CD4-positive, alpha-beta T cell treated with Interleukin-17A for 1 hour (primary cell): ENCODE results near the gene FMN1.

Source experiments
- DNase-seq: peaks from one replicate; pipeline ENCODE4 v3.0.0-alpha.2; 2020

The FMN1 gene

DNA sequence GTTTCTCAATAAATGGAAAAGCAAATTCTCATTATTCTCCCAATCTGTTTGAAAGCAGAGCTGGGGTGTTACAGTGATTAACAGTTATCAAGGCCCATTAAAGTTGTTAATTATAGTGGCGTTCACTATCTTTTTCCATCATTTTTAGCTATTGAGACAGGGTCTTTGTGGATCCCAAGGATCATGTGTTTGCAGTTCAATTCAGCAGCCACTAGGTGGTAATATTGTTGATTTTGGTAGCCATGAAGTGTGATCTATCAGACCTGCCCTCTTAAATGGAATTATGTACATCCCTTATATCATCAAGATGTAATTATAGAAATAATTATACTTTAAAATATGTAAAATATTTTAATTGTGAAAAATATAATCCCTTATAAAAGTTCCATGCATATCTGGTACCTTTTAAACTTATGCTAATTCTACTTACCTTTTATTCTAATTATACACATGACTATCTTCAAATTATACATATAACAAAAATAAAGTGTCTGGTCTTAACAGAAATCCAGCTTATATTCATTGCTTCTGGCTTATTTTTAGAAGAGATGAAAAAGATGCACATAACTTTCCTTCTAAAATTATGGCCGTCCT lies 350.3 kb downstream of the FMN1 start:
- DNase-seq = no peak

GRCh38 chr15:32843219-32843815 lies 351.2 kb downstream of the FMN1 start:
- no peak for DNase-seq

- no peak for DNase-seq
These were observed 352.4 kb downstream of the FMN1 start for GRCh38 chr15:32842081-32842480.

GRCh38 chr15:32840507-32841245 lies 353.8 kb downstream of the FMN1 start:
- DNase-seq = no peak

GRCh38 chr15:32838820-32839219 lies 355.7 kb downstream of the FMN1 start:
- DNase-seq = no peak

GRCh38 chr15:32838338-32838737 lies 356.2 kb downstream of the FMN1 start:
- no peak for DNase-seq

DNA sequence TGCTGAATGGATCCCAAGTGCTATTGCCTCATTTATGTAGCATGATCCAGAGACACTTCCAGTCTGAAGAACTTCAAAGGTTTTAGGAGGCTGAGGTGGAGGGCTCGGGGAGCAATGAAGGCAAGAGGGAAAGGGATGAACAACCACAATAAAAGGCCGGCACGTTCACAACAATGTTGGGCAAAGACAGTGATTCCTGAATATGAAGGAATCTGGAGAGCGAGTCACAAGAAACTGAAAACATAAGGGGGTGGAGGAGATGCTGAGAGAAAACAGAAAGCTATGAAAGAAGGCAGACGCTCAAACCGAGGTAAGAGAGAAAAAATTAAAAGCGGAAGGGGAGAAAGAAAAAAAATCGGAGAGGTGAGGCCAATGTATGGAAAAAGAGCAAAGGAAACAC lies 356.6 kb downstream of the FMN1 start:
- no peak for DNase-seq

- no peak for DNase-seq
These were observed 360.4 kb downstream of the FMN1 start for GRCh38 chr15:32834156-32834555.

GRCh38 chr15:32833379-32833821 lies 361.1 kb downstream of the FMN1 start:
- DNase-seq = no peak

DNA sequence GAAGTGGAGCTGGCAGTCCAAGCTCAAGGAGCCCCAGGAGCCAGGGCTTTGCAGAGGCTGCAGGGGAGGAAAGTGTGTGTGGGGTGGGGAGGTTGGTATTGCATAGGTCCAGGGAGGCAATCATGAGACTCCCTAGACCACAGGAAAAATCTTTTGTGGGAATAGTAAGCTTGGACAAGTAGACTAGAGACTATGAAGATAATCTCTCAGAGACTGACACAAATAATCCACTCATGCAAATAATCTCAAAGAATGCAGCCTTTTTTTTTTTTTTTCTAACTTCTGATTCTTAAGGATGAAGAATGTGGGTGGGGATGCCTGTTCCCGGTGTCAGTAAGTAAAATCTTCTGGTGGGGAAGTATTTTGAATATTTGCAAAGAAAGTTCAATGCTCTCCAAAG lies 363.0 kb downstream of the FMN1 start:
- DNase-seq = no peak

- DNase-seq = no peak
These were observed 364.3 kb downstream of the FMN1 start for GRCh38 chr15:32830241-32830640.

DNA sequence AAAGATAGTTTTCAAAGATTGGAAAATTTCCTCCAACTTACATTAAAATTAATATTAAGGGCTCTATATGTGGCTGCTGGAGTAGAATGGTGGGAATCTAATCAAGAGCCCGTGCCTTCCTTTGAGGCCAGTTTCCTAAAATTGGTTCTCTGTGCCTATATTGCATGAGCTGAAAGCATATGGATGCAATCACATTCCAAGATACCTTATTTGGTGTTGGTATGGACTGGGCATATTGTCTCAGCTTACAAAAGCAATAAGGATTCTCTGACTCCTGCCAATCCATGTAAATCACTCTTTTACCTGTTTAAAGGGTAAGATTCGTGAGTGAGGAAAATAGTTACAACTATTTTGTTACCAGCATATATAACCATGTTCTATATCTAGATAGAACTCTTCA lies 365.1 kb downstream of the FMN1 start:
- DNase-seq = no peak

DNA sequence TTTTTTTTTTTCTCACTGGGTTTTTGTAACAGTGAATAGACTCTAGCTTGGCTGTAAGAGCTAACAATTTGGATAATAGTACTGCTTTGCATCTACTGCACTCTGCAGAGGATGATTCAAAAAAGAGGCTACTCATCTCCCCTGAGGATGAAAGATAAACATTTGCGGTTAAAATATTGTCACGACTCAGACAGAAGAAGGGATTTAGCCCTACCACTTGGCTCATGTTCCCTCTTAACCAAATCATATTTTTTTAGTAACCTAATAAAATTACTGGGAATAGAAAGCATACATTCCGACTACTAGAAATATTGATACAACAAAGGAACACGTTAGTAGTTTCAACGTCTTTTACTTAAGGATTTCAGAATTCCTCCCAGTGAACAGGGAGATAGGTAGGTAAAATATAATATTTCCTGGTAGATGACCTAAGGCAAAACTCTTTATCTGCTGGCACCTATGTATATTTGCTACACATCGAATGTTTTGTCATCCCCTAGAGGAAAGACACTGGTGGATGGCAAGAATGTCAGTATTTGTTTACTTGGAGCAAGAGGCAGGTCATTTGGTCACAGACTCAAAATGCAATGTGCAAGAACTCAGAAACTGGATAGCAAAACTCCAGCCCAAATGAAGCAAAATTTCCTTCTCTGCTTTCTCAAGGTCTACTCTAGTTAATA lies 365.9 kb downstream of the FMN1 start:
- no peak for DNase-seq

DNA sequence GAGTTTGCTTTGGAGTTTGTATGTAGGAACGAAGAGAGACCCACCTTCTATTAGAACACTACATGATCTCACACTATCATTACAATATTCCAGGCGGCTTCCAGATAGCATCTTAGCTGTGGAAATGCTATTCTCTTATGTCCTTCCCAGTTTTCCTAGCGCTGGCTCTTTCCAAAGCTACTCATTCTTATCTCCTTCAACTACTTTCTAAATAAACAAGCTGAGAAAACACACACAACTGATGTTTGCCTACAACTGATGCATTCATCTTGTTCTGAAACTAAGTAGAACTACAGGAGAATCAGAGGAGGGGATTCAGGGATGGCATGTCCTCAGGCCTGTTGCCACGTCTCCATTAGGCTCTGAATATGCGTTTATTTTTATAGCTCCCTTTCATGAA lies 367.8 kb downstream of the FMN1 start:
- DNase-seq = no peak

GRCh38 chr15:32825219-32825618 lies 369.3 kb downstream of the FMN1 start:
- no peak for DNase-seq

- no peak for DNase-seq
These were observed 369.7 kb downstream of the FMN1 start for GRCh38 chr15:32824777-32825176.

DNA sequence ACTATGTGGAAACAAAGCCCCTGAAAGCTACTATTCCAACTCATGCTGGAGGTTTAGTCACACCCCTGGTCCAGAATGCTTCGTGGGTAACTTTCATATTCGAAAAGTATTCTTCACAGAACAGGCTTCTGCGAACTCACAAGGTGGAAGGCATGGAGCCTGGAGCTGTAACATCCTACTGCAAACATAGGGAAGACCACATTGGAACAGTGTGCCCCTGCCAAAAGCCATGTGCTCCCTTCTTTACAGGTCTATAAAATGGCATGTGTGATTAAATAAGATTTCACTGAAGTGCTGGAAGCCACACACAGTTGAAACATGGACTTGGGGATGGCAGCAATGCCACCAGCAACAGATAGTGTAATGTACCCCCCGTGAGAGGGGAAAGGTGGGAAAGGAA lies 370.8 kb downstream of the FMN1 start:
- no peak for DNase-seq

- DNase-seq = no peak
These were observed 371.8 kb downstream of the FMN1 start for GRCh38 chr15:32822739-32823138.

DNA sequence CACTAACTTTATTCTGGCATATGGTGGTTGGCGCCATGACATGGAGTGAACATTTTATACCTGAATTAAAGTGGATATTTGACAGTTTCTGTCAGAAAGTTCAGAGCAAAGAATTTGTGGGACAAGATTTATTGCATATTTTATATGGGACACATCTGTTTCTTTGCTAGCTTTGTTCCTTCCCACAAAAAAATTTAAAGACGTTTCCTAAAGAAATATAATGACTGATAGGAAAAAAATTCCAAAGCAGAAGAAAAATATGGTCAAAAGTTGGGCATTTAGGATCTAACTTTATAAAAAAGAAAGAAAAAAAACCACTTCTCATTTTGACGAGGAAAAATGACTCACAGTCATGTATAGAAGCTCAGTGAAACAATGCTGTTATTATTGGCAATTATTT lies 375.1 kb downstream of the FMN1 start:
- DNase-seq = no peak

DNA sequence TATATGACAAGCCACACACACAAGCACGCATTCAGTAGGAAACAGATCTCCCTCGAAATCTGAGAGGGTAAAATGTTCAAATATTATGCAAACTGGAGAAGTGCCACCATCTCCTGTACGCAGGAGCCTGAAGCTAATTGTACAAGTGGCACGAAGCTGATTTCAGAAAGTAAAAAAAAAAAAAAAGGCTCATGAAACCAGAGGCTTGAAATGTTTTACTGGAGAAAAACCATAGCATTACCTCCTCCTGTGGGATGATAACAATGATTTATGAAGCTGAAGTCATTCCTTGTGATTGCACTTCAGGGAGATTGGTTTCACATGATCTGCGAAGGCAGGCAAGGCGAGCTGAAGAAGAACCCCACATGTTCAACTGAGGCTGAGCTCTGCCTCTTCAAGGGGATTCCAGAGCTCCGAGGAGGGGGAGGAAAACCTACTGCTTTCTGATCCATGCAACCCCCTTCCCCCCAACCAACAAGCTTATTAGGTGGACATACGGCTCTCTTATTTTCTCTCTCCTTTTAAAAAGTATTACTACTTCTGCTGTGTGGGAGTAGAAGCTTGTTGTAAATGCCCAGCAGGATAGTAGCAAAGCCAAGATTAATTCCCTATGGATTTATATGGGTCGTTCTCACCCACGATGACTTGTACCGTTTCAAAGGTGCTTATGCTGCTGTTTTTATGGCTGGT lies 375.6 kb downstream of the FMN1 start:
- DNase-seq = no peak

- DNase-seq = no peak
These were observed 376.9 kb downstream of the FMN1 start for GRCh38 chr15:32817577-32817976.

GRCh38 chr15:32807331-32807730 lies 387.2 kb downstream of the FMN1 start:
- no peak for DNase-seq

GRCh38 chr15:32803631-32804030 lies 390.9 kb downstream of the FMN1 start:
- DNase-seq = no peak
